Measurements from ENCODE around the gene VSTM5.

GRCh38 chr11:93870616-93871015 is 20.2 kb upstream of the VSTM5 start:
- TF ChIP-seq EZH2phosphoT487 (IDR thresholded peaks at IDR 0.05; ENCODE audit: borderline replicate concordance, low read length) = no peak
- TF ChIP-seq CTCF (IDR thresholded peaks at IDR 0.05; ENCODE audit: low read depth, low read length, poor library complexity, severe bottlenecking) = no peak

Measured in DOHH2 (cell line).